Kidney glomerular epithelial cell (primary cell): Measurements from ENCODE around the gene SUPT3H.

Experiments
- DNase-seq: peaks from one replicate; lab custom pipeline; 2025; lab: John Stamatoyannopoulos, UW

SUPT3H gene

DNA sequence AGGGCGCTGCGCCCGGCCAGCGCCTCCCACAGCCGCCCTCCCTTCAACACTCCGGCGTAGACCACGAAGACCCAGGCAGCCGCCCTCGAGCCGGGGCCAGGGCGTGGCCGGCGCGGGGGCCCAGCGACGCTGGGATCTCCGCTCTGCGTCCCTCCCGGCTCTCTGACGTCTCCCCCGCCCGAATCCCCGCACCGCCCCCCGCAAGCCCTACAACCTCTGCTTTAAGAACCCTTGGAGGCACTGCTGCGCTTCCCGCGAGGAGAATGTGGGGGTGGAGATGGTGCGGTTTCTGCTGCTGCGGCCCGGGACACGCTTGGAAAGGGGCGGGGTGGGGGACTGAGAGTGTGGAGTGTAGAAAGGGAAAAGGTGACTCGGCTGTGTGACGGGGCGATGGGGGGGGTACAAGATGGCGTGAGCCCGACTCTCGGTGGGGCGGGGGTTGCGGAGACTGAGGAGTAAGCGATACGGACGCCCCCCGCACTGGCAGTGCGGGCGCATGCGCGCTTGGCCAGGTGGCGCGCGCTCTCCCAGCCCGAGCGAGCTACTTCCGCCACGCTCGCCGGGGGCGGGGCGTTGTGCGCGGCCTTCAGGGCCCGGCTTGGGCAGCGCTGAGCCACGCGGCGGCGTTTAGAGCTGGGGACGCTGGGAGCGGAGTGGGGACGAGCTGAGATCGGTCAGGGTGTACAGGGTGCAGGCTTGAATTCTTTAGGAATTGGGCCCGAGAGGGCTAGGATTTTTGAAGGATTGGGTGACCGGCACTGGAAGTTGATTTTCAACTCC, at the start of gene SUPT3H:
Gene SUPT3H (minus strand): TSS at position 381 of the 780 bp plus-strand sequence.
- peak; percentile 94 for DNase-seq

DNA sequence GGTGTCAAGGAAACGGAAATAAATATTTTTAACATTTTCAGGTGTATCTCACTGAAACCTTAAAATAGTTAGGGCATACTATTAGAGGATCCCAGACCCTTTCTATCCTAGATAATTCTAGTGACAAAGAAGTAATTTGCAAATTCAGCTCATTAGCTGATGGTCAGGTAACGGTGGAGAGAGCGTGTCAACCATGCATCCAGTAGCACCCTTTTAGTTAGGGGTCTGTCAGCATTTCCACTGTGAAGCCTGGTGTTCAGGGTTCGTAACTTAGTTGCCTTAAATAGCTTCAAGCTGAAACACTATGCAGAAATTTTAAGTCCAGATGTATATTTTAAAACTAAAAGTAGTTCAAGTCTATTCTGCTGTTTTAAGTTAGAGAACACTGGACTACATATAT, 48.5 kb upstream of the SUPT3H start:
- no peak for DNase-seq

DNA sequence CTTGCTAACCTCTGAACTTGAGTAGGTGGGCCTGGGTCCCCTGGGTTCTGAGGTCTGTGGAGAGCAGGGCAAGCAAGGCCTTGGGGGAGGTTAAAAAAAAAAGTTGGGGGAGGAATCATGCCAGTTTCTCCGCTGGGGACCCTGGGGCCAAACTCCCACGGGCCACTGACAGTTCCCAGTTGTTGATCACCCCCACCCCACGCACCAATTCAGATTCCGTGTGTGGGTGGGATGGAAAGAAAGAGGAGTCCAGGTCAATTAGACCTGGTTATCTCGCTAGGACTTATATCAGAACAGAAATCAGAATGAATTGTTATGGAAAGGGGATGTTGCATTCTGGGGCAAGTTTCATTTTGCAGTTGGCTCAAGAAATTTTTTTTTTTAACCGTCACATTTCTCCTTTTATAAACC, 46.7 kb upstream of the SUPT3H start:
- no peak for DNase-seq

- no peak for DNase-seq
These were observed 46.2 kb upstream of the SUPT3H start for GRCh38 chr6:45423824-45424450.

DNA sequence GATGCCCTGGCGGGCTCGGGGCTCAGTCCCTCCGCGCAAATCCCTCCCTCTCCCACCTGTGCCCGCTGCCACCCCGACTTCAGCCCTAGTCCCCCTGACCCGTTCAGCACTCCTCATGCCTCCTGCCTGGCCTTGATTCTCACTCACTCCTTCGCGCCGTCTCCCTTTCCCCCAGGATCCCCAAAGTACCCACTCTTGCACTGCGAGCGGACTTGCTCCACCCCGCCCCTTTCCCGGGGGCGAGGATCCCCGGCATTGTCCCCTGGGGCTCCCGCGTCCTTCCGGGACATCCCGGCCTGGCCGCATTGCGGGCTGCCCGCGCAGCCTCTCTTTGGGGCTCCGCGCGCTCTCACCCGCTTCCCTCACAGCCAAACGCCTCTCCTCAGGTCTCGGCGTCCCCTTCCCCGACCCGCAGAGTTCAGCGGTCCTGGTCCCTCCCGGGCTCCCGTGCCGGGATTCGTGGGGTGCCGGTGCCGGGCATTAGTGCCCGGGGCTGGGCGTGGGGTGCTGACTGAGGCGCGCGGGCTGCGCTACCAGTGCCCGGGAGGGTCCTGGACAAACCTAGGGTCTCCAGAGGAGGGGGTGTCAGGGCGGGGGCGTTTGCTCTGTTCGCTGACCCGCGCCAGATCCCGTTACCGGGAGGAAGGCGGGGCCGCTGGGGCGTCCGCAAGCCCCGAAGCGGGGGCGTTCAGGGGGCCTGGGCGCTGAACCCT, 45.5 kb upstream of the SUPT3H start:
- DNase-seq: no peak

- DNase-seq: no peak
These were observed 44.9 kb upstream of the SUPT3H start for GRCh38 chr6:45422503-45423110.

DNA sequence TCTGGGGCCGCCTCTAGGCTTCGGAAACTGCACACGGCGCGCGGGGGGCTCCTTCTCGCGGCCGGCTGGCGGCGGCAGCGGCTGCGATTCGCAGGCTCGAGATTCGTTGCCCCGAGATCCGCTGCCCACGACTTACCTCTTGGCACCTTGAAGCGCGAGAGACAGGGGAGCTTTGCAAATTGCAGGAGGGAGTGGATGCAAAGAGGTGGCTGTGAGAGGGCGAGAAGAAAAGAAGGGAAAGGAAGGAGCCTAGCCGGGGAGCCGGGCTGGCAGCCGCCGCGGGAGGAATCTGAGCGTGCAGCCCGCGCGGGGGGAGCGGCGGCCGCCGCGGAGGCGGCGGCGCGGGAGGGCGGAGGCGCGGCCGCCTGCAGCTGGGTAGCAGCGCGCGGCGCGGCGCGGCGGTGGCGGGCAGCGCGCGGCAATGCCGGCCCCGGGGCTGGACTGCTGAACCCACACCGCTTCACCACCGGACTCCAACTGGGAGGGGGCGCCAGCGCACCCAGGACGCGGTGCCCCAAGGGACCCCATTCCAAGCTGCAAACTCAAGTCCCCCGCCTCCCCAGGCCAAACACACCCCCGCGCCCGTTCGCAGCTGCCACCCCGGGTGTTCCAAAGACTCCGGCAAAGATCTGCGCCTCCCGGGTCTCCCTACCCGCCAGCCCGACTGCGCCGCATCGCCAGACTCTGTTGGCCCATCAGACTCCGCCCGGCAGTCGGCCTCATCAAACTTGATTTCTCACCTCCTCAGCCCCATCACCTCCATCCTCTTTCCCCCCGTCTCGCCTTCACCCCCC, 44.2 kb upstream of the SUPT3H start:
- DNase-seq: peak; percentile 39

DNA sequence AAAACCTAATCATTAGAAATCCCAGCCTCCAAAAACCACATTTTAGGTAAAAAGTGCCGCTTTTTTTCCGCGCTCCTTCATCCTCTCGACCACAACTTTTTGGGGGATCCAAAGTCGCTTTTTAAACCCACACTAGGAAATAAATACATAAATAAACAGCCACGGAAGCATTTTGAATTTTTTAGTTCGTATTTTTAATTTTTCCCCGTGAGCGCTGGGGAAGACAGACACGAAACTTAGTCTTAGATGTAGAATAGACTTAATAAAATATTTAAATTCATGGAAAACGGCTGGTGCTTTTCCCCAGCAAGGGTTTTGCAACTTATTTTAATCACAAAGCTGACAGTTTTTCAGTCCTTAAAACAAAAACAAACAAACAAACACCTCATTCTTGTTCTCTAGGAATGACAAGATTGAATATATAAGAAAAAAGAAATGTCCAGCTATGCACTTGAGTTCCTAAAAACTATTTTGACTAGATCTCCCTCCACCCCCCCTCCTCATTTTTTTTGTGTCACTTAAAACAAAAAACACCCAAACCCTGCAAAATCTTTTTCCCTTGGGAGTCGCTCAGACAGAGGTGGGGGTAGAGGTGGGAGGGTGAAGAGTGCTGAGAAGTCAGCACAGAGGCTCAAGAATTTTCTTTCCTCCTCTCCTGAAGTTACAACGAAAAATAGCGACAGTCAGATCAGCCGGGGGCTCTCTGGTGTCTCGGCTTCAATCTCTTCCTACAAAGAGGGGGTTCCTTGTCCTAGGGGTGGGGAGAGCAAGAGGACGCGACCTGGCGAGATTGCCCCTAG, 43.4 kb upstream of the SUPT3H start:
- DNase-seq: no peak

- DNase-seq: peak; percentile 50
These were observed 42.6 kb upstream of the SUPT3H start for GRCh38 chr6:45420083-45420908.

GRCh38 chr6:45419571-45420082, 41.9 kb upstream of the SUPT3H start:
- DNase-seq: peak; percentile 63

DNA sequence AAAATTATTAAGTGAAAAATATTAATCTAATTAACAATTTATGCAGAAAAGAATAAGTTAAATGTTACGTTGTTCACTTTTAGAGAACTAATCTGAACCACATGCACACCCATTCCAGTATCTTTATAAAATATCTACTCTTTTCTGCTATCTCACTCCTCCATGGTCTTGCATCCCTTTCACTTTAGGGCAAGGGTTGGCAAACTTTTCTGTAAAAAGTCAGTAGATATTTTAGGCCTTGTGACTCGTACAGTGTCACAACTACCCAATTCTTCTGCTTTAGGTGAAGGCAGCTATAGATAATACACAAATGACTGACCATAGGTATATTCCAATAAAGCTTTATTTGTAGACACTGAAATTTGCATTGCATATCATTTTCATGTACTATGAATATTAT, 39.7 kb upstream of the SUPT3H start:
- no peak for DNase-seq

GRCh38 chr6:45416700-45417099, 39.0 kb upstream of the SUPT3H start:
- no peak for DNase-seq

GRCh38 chr6:45415788-45416518, 38.2 kb upstream of the SUPT3H start:
- DNase-seq: no peak

- DNase-seq: no peak
These were observed 37.6 kb upstream of the SUPT3H start for GRCh38 chr6:45415315-45415714.

DNA sequence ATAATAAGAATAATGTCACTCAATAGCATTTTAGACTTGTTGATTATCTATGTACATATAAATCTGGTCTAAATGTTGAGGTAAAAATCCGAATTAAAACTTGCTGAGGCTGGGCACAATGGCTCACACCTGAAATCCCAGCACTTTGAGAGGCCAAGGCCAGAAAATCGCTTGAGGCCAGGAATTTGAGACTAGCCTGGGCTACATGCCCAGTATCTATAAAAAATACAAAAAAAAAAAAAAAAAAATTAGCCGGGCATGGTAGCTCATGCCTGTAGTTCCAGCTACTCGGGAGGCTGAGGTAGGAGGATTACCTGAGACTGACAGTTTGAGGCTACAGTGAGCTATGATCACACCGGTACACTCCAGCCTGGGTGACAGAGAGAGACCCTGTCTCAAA, 34.2 kb upstream of the SUPT3H start:
- DNase-seq: no peak

DNA sequence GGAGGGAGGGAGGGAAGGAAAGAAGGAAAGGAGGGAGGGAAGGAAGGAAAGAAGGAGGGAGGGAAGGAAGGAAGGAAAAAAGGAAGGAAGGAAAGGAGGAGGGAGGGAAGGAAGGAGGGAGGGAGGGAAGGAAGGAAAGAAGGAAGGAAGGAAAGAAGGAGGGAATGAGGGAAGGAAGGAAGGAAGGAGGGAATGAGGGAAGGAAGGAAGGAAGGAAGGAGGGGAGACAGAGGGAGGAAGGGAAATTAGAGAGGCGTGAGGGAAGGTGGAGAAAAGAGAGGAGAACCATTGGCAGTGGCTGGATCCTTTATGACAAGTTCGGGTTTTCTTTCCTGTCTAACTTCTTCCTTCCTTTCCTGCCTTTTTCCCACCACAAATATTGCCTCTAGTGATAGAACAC, 22.3 kb upstream of the SUPT3H start:
- DNase-seq: no peak

- DNase-seq: no peak
These were observed 20.5 kb upstream of the SUPT3H start for GRCh38 chr6:45398075-45398813.

DNA sequence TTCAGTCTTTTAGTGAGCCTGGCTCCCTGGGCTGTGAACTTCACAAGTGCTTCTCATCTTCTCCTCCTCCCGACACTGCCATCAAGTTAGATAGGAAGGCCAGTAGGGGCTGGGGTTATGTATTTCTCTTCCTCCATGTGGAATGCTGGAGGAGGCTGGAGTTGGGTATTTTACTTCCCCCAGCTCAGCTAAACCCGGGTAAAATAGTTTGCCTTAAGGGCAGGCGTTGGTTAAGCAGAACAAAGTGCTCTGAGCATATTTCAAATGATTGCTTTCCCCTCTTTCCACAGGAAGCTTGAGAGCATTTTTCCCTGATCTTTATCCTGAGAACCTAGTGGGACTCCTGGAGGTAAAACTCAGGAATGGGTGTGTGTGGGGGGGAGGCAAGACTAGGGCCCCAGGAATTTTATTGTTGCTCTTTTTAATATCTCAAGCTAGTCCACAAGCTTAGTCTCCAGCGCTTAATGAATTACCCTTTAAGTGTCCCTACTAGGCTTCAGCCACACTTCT, 16.9 kb upstream of the SUPT3H start:
- no peak for DNase-seq
